ENCODE results near the gene RSPRY1.

The RSPRY1 gene

GRCh38 chr16:57224651-57225335 is 38.7 kb downstream of the RSPRY1 start:
- DNase-seq (ENCODE audit: low read depth), result no peak

DNA sequence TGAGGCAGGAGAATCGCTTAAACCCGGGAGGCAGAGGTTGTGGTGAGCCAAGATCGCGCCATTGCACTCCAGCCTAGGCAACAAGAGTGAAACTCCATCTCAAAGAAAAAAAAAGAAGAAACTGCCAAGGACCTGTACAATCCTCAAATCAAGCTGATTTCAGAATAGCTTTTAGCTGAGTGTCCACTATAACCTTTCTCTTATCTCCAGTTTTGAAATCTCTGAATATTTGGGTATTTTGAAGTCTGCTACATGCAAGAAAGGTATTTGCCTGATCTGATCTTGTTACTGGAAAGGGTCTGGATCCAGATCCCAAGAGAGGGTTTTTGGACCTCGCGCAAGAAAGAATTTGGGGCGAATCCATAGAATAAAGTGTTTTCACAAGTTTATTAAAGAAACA is 39.8 kb downstream of the RSPRY1 start:
- DNase-seq (ENCODE audit: low read depth), result no peak

DNA sequence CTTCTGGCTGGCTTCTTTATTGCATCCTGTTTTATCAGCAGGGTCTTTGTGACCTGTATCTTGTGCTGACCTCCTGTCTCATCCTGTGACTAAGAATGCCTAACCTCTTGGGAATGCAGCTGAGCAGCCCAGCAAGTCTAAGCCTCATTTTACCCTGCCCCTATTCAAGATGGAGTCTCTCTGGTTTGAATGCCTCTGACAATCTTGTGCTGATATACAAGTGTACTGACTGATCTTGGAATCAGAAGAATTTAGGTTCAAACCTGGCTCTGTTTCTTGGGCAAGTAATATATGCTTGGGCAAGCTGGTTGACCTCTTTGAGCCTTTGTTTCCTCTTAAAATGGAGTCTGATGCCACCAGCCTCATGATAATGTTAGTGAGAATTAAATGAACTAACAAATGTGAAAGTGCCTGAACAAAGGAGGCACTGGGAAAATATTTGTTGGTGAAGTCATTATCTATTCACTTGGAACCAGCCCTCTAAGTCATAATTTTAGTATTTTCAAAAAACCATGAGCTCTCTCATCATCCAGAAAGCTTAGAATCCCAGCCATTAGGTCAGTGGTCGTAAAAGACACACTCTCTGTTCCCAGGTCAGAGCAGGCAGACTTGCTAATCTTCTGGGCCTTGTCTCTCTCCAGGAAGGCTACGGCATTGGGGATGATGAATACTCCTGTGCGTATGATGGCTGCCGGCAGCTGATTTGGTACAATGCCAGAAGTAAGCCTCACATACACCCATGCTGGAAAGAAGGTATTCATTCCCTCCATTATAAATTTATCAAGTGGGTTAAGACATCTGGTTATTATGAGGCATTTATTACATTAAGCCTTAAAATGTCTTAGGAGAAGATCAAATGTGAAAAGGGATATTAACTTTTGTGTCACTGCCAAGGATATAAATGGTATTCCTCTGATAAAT is 40.8 kb downstream of the RSPRY1 start:
- no peak for DNase-seq (ENCODE audit: low read depth)

- DNase-seq (ENCODE audit: low read depth), result no peak
These were observed 43.0 kb downstream of the RSPRY1 start for GRCh38 chr16:57229079-57229478.

- DNase-seq (ENCODE audit: low read depth), result no peak
These were observed 45.8 kb downstream of the RSPRY1 start for GRCh38 chr16:57231821-57232350.

GRCh38 chr16:57233944-57234706 is 48.0 kb downstream of the RSPRY1 start:
- no peak for DNase-seq (ENCODE audit: low read depth)

DNA sequence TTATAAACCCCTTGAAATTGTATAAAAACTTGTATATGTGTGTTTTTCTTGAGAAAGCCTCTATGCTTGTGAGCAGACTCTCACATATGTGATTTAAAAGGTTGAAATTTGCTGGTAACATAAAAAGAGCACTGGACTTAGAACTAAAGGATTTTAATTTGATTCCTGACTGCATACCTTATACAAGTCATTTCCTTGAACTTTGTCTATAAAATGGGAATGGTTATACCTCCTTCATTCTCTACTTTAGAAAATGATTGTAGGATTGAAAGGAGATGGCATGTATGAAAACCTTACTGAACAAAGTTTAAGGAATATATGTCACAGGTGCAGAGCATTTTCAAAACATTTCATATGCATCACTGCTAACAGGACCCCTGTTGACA is 48.6 kb downstream of the RSPRY1 start:
- DNase-seq (ENCODE audit: low read depth), result no peak

DNA sequence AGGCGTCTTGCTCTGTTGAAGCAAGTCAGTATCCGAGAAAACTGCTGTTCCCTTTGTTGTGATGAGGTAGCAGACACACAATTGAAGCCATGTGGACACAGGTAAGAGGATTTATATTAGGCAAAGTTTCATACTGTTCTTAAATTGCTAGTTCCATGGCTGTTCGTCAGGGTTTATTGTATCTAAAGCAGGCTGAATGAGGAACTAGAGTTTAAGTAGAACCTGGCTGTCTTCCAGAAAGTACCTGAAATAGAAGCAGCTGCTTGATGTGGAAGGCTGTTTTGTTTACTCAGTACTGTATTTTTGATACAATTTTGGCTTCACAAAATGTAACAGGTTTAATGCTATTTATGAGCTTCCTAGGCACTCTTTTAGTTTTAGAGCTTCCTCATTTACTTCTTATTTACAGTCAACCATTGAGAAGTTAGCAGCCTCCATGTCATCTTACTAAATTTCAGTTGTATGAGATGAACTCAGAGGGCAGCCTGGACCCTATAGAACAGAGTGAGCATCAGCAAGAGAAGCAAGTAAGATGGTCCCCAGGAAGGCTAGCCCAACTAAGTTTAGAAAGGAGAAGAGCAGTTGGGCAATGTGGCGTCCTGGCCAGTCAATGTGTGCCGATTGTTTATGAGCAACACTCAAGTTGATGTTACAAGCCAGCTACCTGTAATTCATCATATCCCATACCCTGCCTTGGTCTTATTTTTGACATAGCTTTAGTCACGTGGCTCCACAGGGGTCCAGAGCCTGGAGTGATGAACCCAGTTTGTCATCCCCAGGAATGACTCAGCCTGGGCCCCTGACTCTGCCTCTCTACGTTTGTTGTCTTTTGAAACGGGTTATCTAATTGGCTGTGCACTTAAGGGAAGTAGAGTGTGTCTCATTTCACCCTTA is 49.2 kb downstream of the RSPRY1 start:
- DNase-seq (ENCODE audit: low read depth), result no peak

DNA sequence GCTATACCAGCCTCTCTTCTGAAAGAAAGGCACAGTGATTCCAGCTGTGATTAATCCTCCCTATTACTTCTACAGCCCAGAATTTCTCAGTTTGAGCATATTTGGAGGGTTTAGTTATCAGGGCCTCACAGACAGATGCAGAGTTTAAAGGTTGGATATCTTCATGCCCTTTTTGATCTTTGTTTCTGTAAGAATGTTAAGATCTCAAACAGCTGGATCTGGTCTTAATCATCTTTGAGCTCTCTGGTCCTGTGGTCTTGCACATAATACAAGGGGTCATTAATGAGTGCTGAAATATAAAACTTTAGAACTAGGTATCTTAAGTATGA is 49.9 kb downstream of the RSPRY1 start:
- DNase-seq (ENCODE audit: low read depth), result no peak

- DNase-seq (ENCODE audit: low read depth), result no peak
These were observed 52.6 kb downstream of the RSPRY1 start for GRCh38 chr16:57238682-57239081.

DNA sequence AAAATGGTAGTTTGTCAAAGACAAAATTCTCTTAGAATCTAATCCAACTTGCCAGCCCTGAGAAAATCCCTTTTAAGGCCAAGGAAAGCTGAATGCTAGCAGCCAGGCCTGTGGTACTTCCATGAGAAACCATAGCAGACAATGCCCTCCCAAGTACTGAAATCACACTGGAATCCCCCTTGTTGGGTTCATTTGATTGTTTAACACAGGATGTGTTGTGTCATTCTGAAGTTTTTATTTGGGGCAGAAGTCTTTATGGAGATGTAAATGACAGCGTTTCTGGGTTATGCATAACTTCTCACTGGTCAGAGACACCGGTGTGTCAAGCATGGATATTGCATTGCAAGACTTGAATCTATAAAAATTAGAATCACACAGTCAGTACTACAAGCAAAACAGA is 53.0 kb downstream of the RSPRY1 start:
- no peak for DNase-seq (ENCODE audit: low read depth)

- no peak for DNase-seq (ENCODE audit: low read depth)
These were observed 54.7 kb downstream of the RSPRY1 start for GRCh38 chr16:57240851-57241250.

DNA sequence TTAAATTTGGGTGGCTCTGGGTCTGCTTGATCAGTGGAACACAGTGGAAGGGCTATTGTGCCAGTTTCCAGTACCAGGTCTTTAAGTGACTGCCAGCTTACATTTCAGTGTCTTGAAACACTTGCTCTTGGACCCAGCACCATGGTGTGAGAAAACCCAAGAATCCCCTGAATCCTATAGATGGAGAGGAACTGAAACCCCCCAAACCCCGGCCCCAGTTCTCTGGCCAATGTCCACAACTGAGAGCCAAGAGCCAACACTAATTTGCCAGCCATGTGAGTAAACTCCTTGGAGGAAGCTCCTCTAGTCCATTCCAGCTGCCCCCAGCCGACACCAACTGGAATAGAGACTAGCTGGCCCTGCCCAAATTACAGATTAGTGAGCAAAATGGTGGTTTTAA is 56.5 kb downstream of the RSPRY1 start:
- DNase-seq (ENCODE audit: low read depth), result no peak

- no peak for DNase-seq (ENCODE audit: low read depth)
These were observed 58.3 kb downstream of the RSPRY1 start for GRCh38 chr16:57244463-57244766.

DNA sequence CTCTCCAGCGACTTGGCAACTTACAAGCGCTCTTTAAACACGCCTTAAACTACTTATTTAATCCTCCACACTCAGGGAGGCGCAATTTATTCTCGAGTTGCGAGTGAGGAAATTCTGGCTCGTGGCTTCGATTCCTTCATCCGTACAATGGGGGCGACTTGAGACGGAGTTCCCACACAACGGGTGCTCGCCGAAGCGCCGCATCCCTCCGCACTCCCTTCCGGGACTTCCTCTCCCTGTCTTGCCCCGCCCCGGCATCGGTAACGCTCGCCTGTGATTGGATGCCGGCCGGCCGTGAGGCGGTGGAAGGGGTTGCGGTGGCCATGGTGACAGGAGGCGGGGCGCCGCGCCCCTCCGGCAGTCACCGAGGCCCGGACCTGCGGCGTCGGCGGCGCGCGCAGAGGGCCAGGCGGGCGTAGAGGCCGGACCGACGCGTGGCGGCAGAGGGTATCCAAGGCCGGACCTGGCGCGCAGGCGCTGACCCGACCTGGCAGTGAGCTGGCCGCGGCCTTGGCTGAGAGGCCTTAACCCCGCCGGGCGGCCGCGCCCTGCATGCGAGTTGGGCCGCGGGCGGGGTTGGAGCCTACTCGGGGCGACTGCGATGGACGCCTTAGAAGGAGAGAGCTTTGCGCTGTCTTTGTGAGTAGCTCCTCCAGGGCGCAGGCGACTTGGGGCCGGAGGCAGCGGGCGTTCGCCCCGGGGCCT is 58.8 kb downstream of the RSPRY1 start, which contains the start of gene ARL2BP:
Gene ARL2BP (plus strand): TSS at position 493 of the 705 bp plus-strand sequence. CDS start 109 bp downstream, at position 602.
- DNase-seq (ENCODE audit: low read depth), result peak; percentile 95

DNA sequence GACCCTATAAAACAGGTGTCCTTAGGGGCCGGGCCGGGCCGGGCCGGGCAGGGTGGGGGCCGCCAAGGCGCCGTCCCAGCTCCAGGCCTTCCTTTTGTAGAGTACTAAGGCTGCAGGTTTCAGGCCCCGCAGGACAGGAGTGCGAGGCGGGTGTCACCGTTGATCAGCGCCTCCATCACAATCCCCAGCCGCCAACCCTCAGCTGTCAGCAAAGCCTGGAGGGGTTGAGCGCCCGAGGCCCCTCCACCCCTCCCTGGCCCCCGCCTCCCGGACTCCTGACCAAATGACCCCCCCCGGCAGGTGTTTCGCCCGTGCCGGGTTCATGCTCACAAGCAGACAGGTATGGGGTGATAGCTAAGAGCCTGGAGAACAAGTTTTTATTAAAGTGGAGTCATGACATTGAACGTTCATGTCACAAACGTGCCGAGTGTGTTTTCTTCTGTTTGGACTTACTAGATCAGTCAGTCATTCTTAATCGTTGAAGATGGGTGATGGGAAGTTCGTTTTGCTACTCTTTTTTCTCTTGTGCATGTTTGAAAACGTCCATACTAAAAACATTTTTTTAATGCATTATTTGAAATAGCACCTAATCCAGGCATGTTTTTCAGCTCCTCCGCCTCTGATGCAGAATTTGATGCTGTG is 59.5 kb downstream of the RSPRY1 start:
- no peak for DNase-seq (ENCODE audit: low read depth)

DNA sequence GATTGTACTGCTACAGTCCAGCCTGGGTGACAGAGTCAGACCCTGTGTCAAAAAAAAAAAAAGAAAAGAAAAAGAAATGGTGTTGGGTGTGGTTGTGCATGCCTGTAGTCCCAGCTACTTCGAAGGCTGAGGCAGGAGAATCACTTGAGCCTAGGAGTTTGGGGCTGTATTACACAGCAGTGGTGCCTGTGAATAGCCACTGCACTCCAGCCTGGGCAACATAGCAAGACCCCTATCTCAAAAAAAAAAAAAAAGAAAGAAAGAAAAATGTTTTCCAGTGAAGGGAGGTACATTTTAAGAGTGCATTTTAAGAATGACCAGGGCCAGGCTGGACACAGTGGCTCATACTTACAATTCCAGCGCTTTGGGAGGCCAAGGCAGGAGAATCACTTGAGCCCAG is 65.2 kb downstream of the RSPRY1 start:
- no peak for DNase-seq (ENCODE audit: low read depth)

- DNase-seq (ENCODE audit: low read depth), result no peak
These were observed 66.1 kb downstream of the RSPRY1 start for GRCh38 chr16:57252148-57252721.

- DNase-seq (ENCODE audit: low read depth), result no peak
These were observed 67.3 kb downstream of the RSPRY1 start for GRCh38 chr16:57253466-57253865.
